NCI-H2171 treated with DMSO at 0.1 percent for 48 hours (cell line): ENCODE data around the gene VPS13C.

Experiments used
- DNase-seq: peaks from one replicate; lab custom pipeline; 2025; lab: John Stamatoyannopoulos, UW

Gene VPS13C

GRCh38 chr15:61857169-61857829, 202.9 kb downstream of the VPS13C start:
- no peak for DNase-seq

GRCh38 chr15:61856295-61856694, 204.0 kb downstream of the VPS13C start:
- no peak for DNase-seq

GRCh38 chr15:61853195-61853594, 207.1 kb downstream of the VPS13C start:
- no peak for DNase-seq

GRCh38 chr15:61851955-61852354, 208.3 kb downstream of the VPS13C start:
- no peak for DNase-seq

GRCh38 chr15:61849447-61849846, 210.8 kb downstream of the VPS13C start:
- DNase-seq: no peak

DNA sequence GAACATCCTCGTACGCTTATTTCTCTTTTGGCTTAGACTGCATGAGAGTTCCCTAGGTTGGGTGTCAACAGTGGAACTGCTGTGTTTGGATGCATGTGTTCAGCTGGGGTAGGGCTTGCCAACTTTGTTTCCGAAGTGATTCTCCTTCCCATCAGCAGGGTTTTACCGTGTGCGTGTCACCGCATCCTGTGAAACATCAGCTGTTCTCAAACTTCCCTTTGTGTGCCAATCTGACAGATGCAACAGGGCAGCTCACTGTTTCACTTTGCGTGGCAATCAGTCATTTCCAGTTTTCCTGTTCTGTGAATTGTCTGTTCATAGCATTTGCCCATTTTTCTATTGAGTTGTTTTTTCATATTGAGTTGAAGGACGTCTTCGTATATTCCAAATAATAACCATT, 218.8 kb downstream of the VPS13C start:
- no peak for DNase-seq

GRCh38 chr15:61840090-61840489, 220.2 kb downstream of the VPS13C start:
- DNase-seq: no peak

DNA sequence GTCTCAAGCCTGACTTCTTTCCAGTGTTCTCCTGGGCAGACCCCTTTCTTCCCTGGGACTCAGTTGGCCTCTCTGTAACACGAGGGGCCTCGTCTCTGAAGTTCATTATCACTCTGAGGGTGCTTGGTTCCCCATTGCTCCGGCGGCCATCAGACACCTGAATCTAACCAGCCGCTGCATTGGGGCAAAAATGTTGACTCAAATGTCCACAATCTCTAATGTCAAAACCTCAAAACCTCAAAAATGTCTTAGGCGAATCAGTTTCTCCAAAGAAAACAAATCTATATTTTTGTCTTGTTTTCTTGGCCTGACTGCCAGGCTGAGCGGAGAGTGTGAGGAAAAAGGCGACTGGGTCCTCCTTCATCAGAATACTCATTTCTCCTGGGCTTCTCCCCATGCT, 220.7 kb downstream of the VPS13C start:
- DNase-seq: no peak

GRCh38 chr15:61835496-61836106, 224.6 kb downstream of the VPS13C start:
- peak; percentile 83 for DNase-seq

DNA sequence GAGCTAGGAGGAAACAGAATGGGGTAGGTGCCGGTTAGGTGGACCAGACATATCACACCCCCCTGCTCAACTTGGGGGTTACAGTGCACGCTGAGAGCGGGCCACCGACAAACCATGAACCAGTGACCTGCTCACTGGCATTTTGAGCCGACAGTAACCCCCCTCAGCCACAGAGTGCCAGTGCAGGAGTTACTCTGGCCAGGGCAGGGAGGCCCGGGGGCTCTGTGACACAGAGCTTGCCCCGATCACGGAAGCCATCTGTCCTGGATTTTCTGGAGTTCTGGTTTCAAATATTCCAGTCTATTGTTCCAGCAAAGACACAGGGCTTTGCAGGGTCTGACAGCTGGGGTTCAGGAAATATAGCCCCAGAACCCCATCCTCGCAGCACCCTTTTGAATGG, 225.2 kb downstream of the VPS13C start:
- no peak for DNase-seq

- DNase-seq: peak; percentile 79
Observed at GRCh38 chr15:61834076-61834697, 226.1 kb downstream of the VPS13C start.

DNA sequence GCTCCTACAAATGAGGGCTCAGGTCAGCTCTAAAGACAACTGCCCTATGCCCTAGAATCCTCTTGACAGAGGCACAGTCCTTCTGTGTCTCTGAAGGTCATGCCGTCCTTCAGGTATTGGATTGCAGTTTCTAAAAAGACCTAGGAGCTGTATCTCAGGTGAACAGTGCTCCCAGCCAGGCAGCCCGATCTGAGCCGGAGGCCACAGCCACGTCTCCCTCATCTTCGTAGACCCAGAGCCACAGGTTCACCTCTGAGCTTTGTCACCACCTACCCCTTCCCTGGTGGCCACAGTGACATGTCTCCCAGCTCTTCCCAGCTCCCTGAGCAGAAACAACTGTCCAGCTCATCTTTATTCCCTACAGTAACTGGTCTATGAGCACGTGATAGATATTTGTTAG, 228.0 kb downstream of the VPS13C start:
- DNase-seq: no peak

DNA sequence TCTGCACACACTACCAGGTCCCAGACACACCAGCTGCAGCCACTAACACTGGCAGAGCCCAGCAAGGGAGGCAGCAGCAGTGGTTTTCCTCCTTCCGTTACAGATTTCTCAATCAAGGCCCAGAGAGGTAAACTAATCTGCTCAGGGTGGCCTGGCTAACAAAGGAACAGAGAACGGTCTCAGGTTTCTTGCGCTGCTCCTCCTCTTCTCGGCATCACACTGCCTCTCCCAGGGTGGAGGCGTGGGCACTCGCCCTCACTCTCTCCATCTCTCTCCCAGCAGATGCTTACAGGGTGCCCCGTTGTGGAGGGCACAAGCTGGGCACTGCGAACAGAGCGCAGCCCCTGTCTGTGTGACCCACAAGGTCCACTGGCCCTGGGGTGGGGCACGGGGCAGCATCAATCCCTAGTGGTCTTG, 228.7 kb downstream of the VPS13C start:
- DNase-seq: peak; percentile 44

- no peak for DNase-seq
Observed at GRCh38 chr15:61830536-61831330, 229.5 kb downstream of the VPS13C start.

GRCh38 chr15:61829514-61829889, 230.7 kb downstream of the VPS13C start:
- DNase-seq: no peak

GRCh38 chr15:61828860-61829513, 231.3 kb downstream of the VPS13C start:
- DNase-seq: no peak

DNA sequence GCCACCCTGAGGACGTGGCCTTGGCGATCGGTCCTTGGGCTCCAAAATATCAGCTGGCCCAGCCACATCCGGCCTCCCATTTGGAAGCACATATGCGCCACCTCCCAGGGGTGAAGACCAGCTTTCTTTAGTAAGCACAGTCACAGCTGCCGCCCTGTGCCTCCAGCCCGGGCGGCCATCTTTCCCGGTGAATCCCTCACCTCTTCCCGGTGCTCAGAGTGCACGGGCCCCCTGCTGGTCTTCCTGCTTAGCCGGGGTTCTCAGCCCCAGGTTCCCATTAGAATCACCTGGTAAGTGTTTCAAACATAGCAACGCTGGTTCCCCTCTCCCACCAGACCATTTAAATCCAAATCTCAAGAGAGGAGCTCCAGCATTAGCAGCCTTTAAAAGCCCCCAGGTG, 232.2 kb downstream of the VPS13C start:
- DNase-seq: no peak

GRCh38 chr15:61827131-61827530, 233.1 kb downstream of the VPS13C start:
- peak; percentile 23 for DNase-seq

DNA sequence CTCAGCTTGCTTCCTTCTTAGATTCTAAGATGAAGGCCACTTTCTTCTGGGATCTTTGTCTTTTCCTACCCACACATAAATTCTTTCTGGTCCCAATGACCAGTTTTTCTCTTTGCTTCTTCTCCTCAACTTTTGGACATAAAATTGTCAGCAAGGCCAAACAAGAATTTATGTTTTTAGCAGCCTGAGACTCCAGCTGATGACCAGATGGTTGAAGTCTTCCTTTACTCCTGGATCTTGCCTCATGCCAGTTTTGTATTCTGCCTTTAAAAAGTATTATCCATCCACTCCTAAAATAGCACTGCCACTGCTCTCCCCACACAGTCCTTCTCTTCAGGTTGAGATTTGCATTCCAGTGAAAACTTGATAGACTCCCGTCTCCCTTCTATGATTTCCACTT, 236.0 kb downstream of the VPS13C start:
- no peak for DNase-seq

DNA sequence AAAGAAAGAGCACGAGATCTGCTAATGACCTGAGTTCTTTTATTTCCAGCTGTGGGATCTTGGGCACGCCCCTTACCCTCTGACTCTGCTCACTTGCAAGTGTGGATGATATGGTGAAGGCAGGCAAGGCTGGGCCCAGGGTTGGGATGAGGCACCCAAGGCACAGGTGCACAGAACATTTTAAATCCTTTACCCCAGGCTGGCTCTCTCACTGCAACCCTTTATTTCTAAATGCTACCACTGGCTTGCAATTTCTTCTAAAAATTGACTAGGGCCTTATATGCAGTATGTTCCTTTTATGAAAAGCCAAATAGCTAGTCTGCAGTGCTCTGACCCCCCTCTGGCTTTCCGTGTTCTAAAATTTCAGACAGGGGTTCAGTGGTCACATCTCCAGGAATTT, 237.7 kb downstream of the VPS13C start:
- no peak for DNase-seq

GRCh38 chr15:61820951-61821350, 239.3 kb downstream of the VPS13C start:
- no peak for DNase-seq

GRCh38 chr15:61820212-61820611, 240.0 kb downstream of the VPS13C start:
- DNase-seq: no peak
